Tibial nerve (tissue), 3 donors: ENCODE measurements around the gene IL21R.

Experiments
- CTCF ChIP-seq, 5 experiments: fragments of 200-600 bp in 3 of 5; fragments of 450-650 bp in 2 of 5; sonication (generic) in 3 of 5; IDR thresholded peaks; one replicate each; pipeline ENCODE4 v1.5.1; 2016 to 2019; ENCODE audit warnings: antibody characterized with exemption in 5 of 5, mild to moderate bottlenecking in 3 of 5, moderate library complexity in 2 of 5
- POLR2A ChIP-seq, 2 donors: fragments of 450-650 bp; IDR thresholded peaks; one replicate each; pipeline ENCODE4 v1.6.1; 2017; ENCODE audit warnings: antibody characterized with exemption in 2 of 2, mild to moderate bottlenecking in 2 of 2, moderate library complexity in 2 of 2

DNA sequence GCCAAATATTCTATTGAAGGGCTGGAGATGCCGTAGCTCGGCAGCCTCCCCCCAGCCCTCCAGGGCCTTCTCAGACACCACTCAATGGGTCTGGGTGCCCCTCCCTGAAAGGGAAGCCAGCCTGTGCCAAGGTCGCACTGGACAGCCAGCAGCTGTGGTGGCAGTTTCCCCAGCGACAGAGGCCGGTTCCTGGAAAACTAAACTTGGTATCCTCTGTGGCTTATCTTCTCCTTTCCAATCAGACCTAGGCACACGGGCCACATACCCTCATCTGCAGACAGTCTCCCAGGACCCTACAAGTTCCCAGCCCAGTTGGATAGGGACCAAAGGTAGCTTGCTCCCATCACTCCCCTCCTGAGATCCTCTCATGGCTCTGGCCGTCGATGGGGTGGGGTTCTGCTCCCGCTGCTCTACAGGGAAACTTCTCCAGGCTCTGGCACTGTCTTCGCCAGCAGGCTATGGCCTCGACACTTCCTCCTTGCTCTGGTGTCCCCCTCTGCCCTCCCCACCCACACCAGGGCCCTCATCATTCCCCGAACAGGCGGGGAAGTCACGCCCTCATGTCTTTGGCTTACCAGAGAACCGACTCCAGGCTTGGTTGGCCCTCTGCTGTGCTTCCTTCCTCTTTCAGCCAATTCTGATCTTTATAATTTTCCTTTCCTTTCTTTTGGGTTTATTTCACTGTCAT lies 18.3 kb upstream of the IL21R start:
- TF ChIP-seq CTCF (IDR thresholded peaks at IDR 0.05), result no peak
- no peak for TF ChIP-seq POLR2A (IDR thresholded peaks at IDR 0.05)
